Nephron (organoid): Measurements from ENCODE around the gene ZNF70.

ENCODE experiments used
- H3K27ac Mint-ChIP-seq, 3 experiments: 2 replicates each; pipeline ENCODE4 v1.8.0; 2020; ENCODE audit warnings: mixed read lengths in 3 of 3, mild to moderate bottlenecking in 2 of 3, moderate library complexity in 1 of 3
- H3K27me3 Mint-ChIP-seq: 2 replicates; pipeline ENCODE4 v1.8.0; 2021; ENCODE audit warnings: low read depth, mild to moderate bottlenecking, moderate library complexity, mixed read lengths
- H3K36me3 Mint-ChIP-seq: 2 replicates; pipeline ENCODE4 v1.8.0; 2020; ENCODE audit warnings: low read depth, mixed read lengths
- H3K4me1 Mint-ChIP-seq: 2 replicates; pipeline ENCODE4 v1.8.0; 2020; ENCODE audit warnings: mixed read lengths
- H3K4me3 Mint-ChIP-seq, 3 experiments: 2 replicates each; pipeline ENCODE4 v1.8.0; 2020; ENCODE audit warnings: mild to moderate bottlenecking in 3 of 3, mixed read lengths in 3 of 3, moderate library complexity in 2 of 3
- H3K9me3 Mint-ChIP-seq: 2 replicates; pipeline ENCODE4 v1.8.0; 2020; ENCODE audit warnings: mixed read lengths
- CTCF ChIP-seq, 3 experiments: fragments of 200-600 bp; sonication (generic); IDR thresholded peaks; one replicate each; pipeline ENCODE4 v1.5.0; 2021; ENCODE audit warnings: antibody characterized with exemption in 3 of 3; ENCODE audit not compliant: unreplicated experiment in 3 of 3

Gene ZNF70

DNA sequence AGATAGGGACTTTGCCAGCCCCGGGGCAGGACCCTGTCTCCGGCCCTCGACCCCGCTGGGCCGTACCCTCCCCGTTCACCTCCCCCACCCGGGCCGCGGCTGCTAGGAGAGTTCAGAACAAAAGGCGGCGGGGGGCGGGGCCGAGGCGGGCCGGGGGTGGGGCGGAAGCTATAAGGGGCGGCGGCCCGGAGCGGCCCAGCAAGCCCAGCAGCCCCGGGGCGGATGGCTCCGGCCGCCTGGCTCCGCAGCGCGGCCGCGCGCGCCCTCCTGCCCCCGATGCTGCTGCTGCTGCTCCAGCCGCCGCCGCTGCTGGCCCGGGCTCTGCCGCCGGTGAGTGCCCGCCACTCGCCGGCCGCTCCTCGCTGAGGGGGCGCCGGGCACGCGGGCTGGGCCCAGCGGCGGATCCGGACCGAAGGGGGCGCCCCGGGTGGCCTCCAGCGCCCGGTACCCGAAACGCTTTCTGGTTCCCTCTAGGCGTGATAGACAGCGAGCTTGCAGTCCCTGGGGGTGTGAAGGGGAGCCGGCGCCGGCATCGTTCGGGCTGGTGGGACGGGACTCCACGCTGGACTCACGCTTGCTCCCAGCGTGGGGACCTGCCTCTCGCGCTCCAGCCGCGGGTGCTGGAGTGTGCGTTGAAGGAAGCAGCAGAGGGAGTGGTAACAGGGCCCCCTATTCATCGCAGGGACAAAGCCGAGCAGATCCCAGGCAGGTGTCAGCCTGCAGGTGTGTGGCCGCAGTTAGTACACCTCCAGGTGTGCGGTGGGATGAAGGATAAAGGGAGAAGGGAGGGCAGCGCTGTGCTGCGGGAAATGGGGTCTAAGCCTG, 21.9 kb upstream of the ZNF70 start, which contains the start of gene MMP11:
Gene MMP11, plus strand, starts transcription at position 201 of the 825 bp plus-strand sequence. Its CDS starts 22 bp downstream, at position 223.
- no peaks in the 10 kb centered on the region for H3K9me3 Mint-ChIP-seq
- peak within 1 kb of the TSS; percentile 9 to 57 (median 28) for H3K27ac Mint-ChIP-seq
- TF ChIP-seq CTCF (IDR thresholded peaks at IDR 0.05; ENCODE audit: unreplicated experiment in 3 of 3): no peak
- H3K36me3 Mint-ChIP-seq: no peaks in the 10 kb centered on the region
- peaks cover 47% of the 10 kb centered on the region for H3K4me1 Mint-ChIP-seq
- H3K27me3 Mint-ChIP-seq: no peaks in the 10 kb centered on the region
- H3K4me3 Mint-ChIP-seq: peak within 1 kb of the TSS; percentile 78 to 87 (median 87)

DNA sequence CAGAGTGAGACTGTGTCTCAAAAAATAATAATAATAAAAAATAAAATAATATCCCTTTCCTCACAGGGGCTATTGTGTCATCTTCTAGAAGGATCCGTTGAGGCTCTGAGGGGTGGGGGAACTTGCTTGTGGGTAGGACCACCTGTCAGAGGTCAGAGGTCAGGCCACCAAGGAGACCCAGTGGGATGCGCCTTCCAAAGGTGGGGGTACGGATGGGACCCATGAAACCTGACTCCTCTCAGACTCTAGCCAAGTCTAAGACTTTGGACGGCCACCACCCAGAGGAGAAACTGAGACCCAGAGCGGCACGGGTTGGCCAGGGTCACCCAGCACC, 21.4 kb upstream of the ZNF70 start:
- H3K27ac Mint-ChIP-seq: peak overlapping the region in 1 of 3 experiments; percentile 44
- no peak for TF ChIP-seq CTCF (IDR thresholded peaks at IDR 0.05; ENCODE audit: unreplicated experiment in 3 of 3)
- H3K27me3 Mint-ChIP-seq: no peaks in the 10 kb centered on the region
- peak overlapping the region; percentile 78 to 87 (median 83) for H3K4me3 Mint-ChIP-seq
- no peaks in the 10 kb centered on the region for H3K36me3 Mint-ChIP-seq
- H3K4me1 Mint-ChIP-seq: peaks cover 47% of the 10 kb centered on the region
- no peaks in the 10 kb centered on the region for H3K9me3 Mint-ChIP-seq

GRCh38 chr22:23769321-23769965, 18.5 kb upstream of the ZNF70 start:
- Mint-ChIP-seq H3K36me3 (no peaks in the 10 kb centered on the region), H3K27me3 (no peaks in the 10 kb centered on the region), H3K4me3 (peak overlapping the region; percentile 90 to 91 (median 90)), H3K9me3 (no peaks in the 10 kb centered on the region), H3K4me1 (peaks cover 31% of the 10 kb centered on the region), H3K27ac (peak overlapping the region in 1 of 3 experiments; percentile 19)
- TF ChIP-seq CTCF (IDR thresholded peaks at IDR 0.05; ENCODE audit: unreplicated experiment in 3 of 3): no peak

DNA sequence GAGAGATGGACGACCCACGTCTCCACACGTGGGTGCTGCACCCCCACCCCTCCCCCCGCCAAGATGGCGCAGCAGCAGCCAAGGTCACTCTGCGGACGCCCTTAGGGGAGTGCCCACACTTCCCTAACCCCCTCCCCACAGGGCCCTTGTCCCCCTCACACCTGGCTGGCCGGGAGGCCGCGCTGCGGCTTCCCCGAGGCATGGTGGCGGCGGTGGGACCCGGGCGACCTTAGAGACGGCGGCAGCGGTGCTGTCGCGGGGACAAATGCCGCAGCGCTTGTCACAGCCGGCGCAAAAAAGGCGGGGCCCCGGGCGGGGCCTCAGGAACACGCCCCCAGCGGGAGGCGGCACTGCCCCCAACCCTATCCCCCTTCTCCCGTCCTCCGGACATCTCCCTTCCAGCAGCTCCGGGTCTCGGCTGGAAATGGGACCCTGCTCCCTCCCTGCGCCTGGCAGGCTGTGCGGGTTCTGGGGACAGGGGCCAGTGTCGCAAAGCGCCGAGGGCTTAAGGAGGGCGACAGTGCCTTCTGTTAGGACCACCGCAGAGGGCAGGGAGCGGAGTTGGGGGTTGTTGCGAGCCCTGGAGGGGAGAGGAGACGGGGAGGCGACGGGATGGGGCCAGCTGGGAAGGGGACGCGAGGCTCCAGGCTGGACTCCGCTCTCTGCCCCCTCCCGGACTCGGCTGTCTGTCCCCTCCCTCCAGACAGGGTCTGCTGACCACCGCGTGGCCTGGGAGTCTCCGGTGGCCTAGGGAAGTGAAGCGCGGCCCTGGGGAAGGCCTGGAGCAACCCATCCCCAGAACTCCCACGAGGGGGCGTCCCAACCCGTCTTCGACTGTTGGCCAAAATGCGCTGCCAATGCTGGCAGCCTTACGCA, 17.0 kb upstream of the ZNF70 start, which contains the start of gene CHCHD10:
Gene CHCHD10, minus strand, starts transcription at position 300 of the 876 bp plus-strand sequence. Its CDS starts 98 bp downstream, at position 202.
- TF ChIP-seq CTCF (IDR thresholded peaks at IDR 0.05; ENCODE audit: unreplicated experiment in 3 of 3): peak; percentile 85 to 92 (median 88)
- H3K27ac Mint-ChIP-seq: peak within 1 kb of the TSS; percentile 23 to 93 (median 76)
- H3K4me1 Mint-ChIP-seq: peaks cover 28% of the 10 kb centered on the region
- no peaks in the 10 kb centered on the region for H3K36me3 Mint-ChIP-seq
- H3K27me3 Mint-ChIP-seq: no peaks in the 10 kb centered on the region
- H3K4me3 Mint-ChIP-seq: peak within 1 kb of the TSS; percentile 90 to 91 (median 90)
- H3K9me3 Mint-ChIP-seq: no peaks in the 10 kb centered on the region

GRCh38 chr22:23767303-23767672, 16.4 kb upstream of the ZNF70 start:
- H3K9me3 Mint-ChIP-seq: no peaks in the 10 kb centered on the region
- H3K27me3 Mint-ChIP-seq: no peaks in the 10 kb centered on the region
- no peaks in the 10 kb centered on the region for H3K36me3 Mint-ChIP-seq
- TF ChIP-seq CTCF (IDR thresholded peaks at IDR 0.05; ENCODE audit: unreplicated experiment in 3 of 3): no peak
- peak overlapping the region in 1 of 3 experiments; percentile 48 for H3K27ac Mint-ChIP-seq
- H3K4me3 Mint-ChIP-seq: peak overlapping the region; percentile 79 to 91 (median 90)
- H3K4me1 Mint-ChIP-seq: peaks cover 34% of the 10 kb centered on the region
